Measurements from ENCODE around the gene RPRML. TPM values are rescaled to one million over a fixed set of nuclear protein-coding genes. Genes with fewer than 3 reads are reported as not detected.

RPRML gene
- total RNA-seq, 1 experiment from 2014 or later = 1.3 TPM

DNA sequence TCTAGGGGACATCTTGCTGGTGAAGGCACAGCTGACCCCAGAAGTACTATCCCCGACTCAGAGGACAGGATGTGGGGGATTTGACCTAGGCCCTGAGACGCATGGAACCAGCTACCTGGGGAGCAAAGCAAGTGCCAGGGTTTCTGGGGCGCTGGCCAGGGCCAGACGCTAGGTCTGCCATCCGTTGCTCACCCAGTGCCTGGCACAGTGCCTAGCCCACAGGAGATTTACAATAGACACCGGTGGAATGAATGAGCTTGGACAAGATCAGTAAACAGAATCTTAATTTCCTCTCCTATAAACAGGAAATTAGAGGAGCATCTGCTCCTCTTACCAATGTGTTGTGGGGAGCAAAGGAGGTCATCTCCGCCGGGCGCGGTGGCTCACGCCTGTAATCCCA is 5.0 kb downstream of the RPRML start:
- H4K5ac ChIP-seq (ENCODE audit: insufficient read length, low read depth, low read length) = no peak overlapping the region
- no peaks in the 10 kb centered on the region for H3K9me3 ChIP-seq (ENCODE audit: control insufficient read depth, low read depth, low read length)
- Mint-ChIP-seq H3K36me3 (ENCODE audit: insufficient read depth in 1 of 3, low read depth in 3 of 3) (peaks cover 0 to 4% (median 3%) of the 10 kb centered on the region in 3 experiments; a peak in 2 of 7 replicates), H3K9me3 (peaks cover 3% of the 10 kb centered on the region in 2 experiments; a peak in 2 of 5 replicates), H3K4me1 (peaks cover 22 to 24% of the 10 kb centered on the region in 2 experiments), H3K4me3 (no peak overlapping the region), H3K27me3 (ENCODE audit: low read depth) (peaks cover 43% of the 10 kb centered on the region), H3K27ac (0 out of 7 replicates have a peak overlapping the region, but pooled peaks of 1 of the 3 experiments have one; percentile 44)
- no peaks in the 10 kb centered on the region; the same call in 1 of the 2 replicates for H3K4me1 ChIP-seq (ENCODE audit: insufficient read depth, low read length)
- H4K8ac ChIP-seq (replicated peaks; ENCODE audit: insufficient read length, low read depth, low read length) = no peak overlapping the region
- H3K14ac ChIP-seq (ENCODE audit: insufficient read depth, low read length) = no peak overlapping the region
- no peaks in the 10 kb centered on the region for H4K20me1 ChIP-seq (ENCODE audit: control insufficient read depth, insufficient read depth, insufficient read length)
- no peak overlapping the region for H2BK15ac ChIP-seq (ENCODE audit: low read depth, low read length)
- H3K27me3 ChIP-seq (ENCODE audit: insufficient read depth, low read length) = peaks cover 4% of the 10 kb centered on the region; the same call in 1 of the 2 replicates
- no peaks in the 10 kb centered on the region for H3K79me2 ChIP-seq (ENCODE audit: insufficient read depth, low read length)
- peaks cover 14% of the 10 kb centered on the region for H3K23me2 ChIP-seq (ENCODE audit: insufficient read length, low read depth, low read length, poor library complexity, severe bottlenecking)
- TF ChIP-seq, protein P1, sequence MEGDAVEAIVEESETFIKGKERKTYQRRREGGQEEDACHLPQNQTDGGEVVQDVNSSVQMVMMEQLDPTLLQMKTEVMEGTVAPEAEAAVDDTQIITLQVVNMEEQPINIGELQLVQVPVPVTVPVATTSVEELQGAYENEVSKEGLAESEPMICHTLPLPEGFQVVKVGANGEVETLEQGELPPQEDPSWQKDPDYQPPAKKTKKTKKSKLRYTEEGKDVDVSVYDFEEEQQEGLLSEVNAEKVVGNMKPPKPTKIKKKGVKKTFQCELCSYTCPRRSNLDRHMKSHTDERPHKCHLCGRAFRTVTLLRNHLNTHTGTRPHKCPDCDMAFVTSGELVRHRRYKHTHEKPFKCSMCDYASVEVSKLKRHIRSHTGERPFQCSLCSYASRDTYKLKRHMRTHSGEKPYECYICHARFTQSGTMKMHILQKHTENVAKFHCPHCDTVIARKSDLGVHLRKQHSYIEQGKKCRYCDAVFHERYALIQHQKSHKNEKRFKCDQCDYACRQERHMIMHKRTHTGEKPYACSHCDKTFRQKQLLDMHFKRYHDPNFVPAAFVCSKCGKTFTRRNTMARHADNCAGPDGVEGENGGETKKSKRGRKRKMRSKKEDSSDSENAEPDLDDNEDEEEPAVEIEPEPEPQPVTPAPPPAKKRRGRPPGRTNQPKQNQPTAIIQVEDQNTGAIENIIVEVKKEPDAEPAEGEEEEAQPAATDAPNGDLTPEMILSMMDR (conservative IDR thresholded peaks at IDR 0.05) = no peak
- no peak for DNase-seq
- H3K9ac ChIP-seq (ENCODE audit: extremely low read depth, insufficient read length, low read length) = no peak overlapping the region
- no peak overlapping the region for H3T11ph ChIP-seq (ENCODE audit: low read length)
- H2AFZ ChIP-seq (ENCODE audit: low read length) = no peak overlapping the region
- no peak overlapping the region for H2BK5ac ChIP-seq (ENCODE audit: insufficient read length, low read length)
- H2BK12ac ChIP-seq (ENCODE audit: insufficient read length, low read depth, low read length) = no peak overlapping the region
- no CpG with 5 or more reads among the region's 11 CpGs for WGBS (ENCODE audit: extremely low coverage, insufficient read length, low lambda C conversion rate)
- no peak overlapping the region for H3K27ac ChIP-seq (ENCODE audit: insufficient read length, low read depth, low read length)
- no peak overlapping the region for H3K23ac ChIP-seq (ENCODE audit: insufficient read length, low read depth, low read length)
- no peak overlapping the region for H2BK20ac ChIP-seq (ENCODE audit: low read depth, low read length, poor library complexity, severe bottlenecking)
- no peak overlapping the region for H3K4ac ChIP-seq (ENCODE audit: low read depth, low read length)
- H3K18ac ChIP-seq (ENCODE audit: insufficient read length, low read depth, low read length) = no peak overlapping the region
- H3K56ac ChIP-seq (ENCODE audit: insufficient read length, low read depth, low read length) = no peak overlapping the region
- no peak overlapping the region for H2AK5ac ChIP-seq (ENCODE audit: insufficient read length, low read length)
- H2BK120ac ChIP-seq (ENCODE audit: low read depth, low read length, poor library complexity, severe bottlenecking) = no peak overlapping the region
- H3K4me2 ChIP-seq (ENCODE audit: insufficient read depth, insufficient read length, low read length) = no peak overlapping the region
- H4K91ac ChIP-seq (ENCODE audit: insufficient read length, low read depth, low read length) = no peak overlapping the region
- H3K79me1 ChIP-seq (ENCODE audit: insufficient read depth, low read depth, low read length, poor library complexity, severe bottlenecking) = no peaks in the 10 kb centered on the region

All from H9 (cell line).